Loucy (cell line): ENCODE data around the gene CCDC51.
"Not testable (repeated sequence)": the region's sequence is repeated elsewhere in the genome, so short reads cannot be mapped to it uniquely, and the experiment has no call there.

Experiments used
- H2AFZ ChIP-seq: fragments of 200-600 bp; sonication (generic); 2 replicates; pipeline ENCODE4 v1.6.0; 2016; ENCODE audit warnings: antibody characterized with exemption, mild to moderate bottlenecking, low read length, moderate library complexity
- H3F3A ChIP-seq: fragments of 200-600 bp; 2 replicates; pipeline ENCODE4 v1.6.0; 2016; ENCODE audit warnings: antibody characterized with exemption, low read depth, mild to moderate bottlenecking
- H3K27me3 ChIP-seq: fragments of 200-600 bp; sonication (generic); 2 replicates; pipeline ENCODE4 v1.6.1; 2014; ENCODE audit warnings: low read length, mild to moderate bottlenecking; ENCODE audit not compliant: insufficient read depth, poor library complexity, severe bottlenecking
- H3K36me3 ChIP-seq: fragments of 200-600 bp; sonication (generic); 2 replicates; pipeline ENCODE4 v1.6.1; 2016; ENCODE audit warnings: low read length; ENCODE audit not compliant: insufficient read depth
- H3K4me1 ChIP-seq: fragments of 200-600 bp; sonication (generic); 2 replicates; pipeline ENCODE4 v1.5.1; 2014; ENCODE audit warnings: low read length, mild to moderate bottlenecking; ENCODE audit not compliant: insufficient read depth, poor library complexity, severe bottlenecking
- H3K4me2 ChIP-seq: fragments of 200-600 bp; sonication (generic); 2 replicates; pipeline ENCODE4 v1.6.0; 2014; ENCODE audit warnings: antibody characterized with exemption, low read length, low read depth, mild to moderate bottlenecking; ENCODE audit not compliant: poor library complexity, severe bottlenecking
- H3K4me3 ChIP-seq: fragments of 200-600 bp; sonication (generic); 2 replicates; pipeline ENCODE4 v1.5.1; 2014; ENCODE audit warnings: low read length, mild to moderate bottlenecking, mixed read lengths; ENCODE audit not compliant: poor library complexity, severe bottlenecking
- H3K79me2 ChIP-seq: fragments of 200-600 bp; sonication (generic); 2 replicates; pipeline ENCODE4 v1.6.1; 2014; ENCODE audit warnings: low read length; ENCODE audit not compliant: insufficient read depth
- H3K9ac ChIP-seq: fragments of 200-600 bp; sonication (generic); 2 replicates; pipeline ENCODE4 v1.6.0; 2014; ENCODE audit warnings: mild to moderate bottlenecking, low read depth, low read length, moderate library complexity; ENCODE audit not compliant: poor library complexity, severe bottlenecking
- H3K9me2 ChIP-seq: fragments of 200-600 bp; sonication (generic); replicated peaks from 2 replicates; pipeline ENCODE4 v1.6.1; 2016; ENCODE audit warnings: low read depth, low read length, mixed read lengths
- H3K9me3 ChIP-seq: fragments of 200-600 bp; sonication (generic); 2 replicates; pipeline ENCODE4 v1.6.1; 2014; ENCODE audit warnings: mild to moderate bottlenecking, antibody characterized with exemption, low read length, low read depth; ENCODE audit not compliant: insufficient read depth
- H4K20me1 ChIP-seq: fragments of 200-600 bp; sonication (generic); 2 replicates; pipeline ENCODE4 v1.6.0; 2014; ENCODE audit warnings: antibody characterized with exemption, low read length, mild to moderate bottlenecking; ENCODE audit not compliant: insufficient read depth, poor library complexity, severe bottlenecking
- EZH2phosphoT487 ChIP-seq: fragments of 200-600 bp; IDR thresholded peaks from 2 replicates; pipeline ENCODE4 v1.6.1; 2018; ENCODE audit warnings: antibody characterized with exemption, mild to moderate bottlenecking, moderate library complexity, borderline replicate concordance
- TF ChIP-seq, protein P1 (sequence below): fragments of 200-600 bp; sonication (generic); conservative IDR thresholded peaks from 2 replicates; pipeline ENCODE4 v1.5.1; 2014; ENCODE audit warnings: mild to moderate bottlenecking, antibody characterized with exemption, low read length

The CCDC51 gene

DNA sequence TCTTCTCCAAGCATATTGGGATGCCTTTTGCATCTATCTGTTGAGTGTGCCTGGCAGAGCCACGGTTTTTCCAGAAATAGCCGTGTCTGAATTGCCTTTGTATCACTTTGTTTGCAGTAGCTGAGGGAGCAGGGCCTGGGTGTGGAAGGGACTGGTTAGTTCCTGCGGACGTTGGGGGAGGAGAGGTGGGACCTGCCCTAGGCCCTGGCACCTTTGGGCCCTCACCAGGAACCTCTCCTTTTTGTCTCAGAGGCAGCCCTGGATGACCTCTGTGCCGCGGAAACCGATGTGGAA is 25.3 kb upstream of the CCDC51 start:
- H3K4me2 ChIP-seq, result peak overlapping the region; percentile 92
- H3K9me3 ChIP-seq, result no peaks in the 10 kb centered on the region
- H3K9ac ChIP-seq, result peak overlapping the region; percentile 88
- peaks cover 14% of the 10 kb centered on the region for H4K20me1 ChIP-seq
- H3F3A ChIP-seq, result no peaks in the 10 kb centered on the region
- H3K27me3 ChIP-seq, result no peaks in the 10 kb centered on the region
- H3K4me3 ChIP-seq, result no peak overlapping the region
- TF ChIP-seq, protein P1, sequence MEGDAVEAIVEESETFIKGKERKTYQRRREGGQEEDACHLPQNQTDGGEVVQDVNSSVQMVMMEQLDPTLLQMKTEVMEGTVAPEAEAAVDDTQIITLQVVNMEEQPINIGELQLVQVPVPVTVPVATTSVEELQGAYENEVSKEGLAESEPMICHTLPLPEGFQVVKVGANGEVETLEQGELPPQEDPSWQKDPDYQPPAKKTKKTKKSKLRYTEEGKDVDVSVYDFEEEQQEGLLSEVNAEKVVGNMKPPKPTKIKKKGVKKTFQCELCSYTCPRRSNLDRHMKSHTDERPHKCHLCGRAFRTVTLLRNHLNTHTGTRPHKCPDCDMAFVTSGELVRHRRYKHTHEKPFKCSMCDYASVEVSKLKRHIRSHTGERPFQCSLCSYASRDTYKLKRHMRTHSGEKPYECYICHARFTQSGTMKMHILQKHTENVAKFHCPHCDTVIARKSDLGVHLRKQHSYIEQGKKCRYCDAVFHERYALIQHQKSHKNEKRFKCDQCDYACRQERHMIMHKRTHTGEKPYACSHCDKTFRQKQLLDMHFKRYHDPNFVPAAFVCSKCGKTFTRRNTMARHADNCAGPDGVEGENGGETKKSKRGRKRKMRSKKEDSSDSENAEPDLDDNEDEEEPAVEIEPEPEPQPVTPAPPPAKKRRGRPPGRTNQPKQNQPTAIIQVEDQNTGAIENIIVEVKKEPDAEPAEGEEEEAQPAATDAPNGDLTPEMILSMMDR, result no peak
- TF ChIP-seq EZH2phosphoT487, result no peak
- no peaks in the 10 kb centered on the region for H3K9me2 ChIP-seq
- H3K79me2 ChIP-seq, result peaks cover 41% of the 10 kb centered on the region
- H2AFZ ChIP-seq, result no peak overlapping the region
- H3K4me1 ChIP-seq, result peaks cover 36% of the 10 kb centered on the region
- peaks cover 18% of the 10 kb centered on the region; the same call in 1 of the 2 replicates for H3K36me3 ChIP-seq

DNA sequence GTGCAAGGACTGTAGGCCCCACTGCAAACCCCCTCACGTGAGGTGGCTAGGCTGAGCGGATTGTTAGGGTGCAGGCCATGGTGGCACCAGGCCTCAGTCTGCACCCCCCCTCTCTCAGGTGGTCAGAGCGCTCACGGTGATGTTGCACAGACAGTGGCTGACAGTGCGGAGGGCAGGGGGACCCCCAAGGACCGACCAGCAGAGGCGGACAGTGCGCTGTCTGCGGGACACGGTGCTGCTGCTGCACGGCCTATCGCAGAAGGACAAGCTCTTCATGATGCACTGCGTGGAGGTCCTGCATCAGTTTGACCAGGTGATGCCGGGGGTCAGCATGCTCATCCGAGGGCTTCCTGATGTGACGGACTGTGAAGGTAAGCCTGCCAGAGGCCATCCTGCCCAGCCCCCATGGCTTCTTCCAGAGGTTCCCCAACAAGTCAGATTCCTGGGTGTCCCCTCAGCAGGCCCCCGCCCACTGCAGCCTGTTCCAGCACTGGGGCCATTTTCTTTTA is 24.8 kb upstream of the CCDC51 start:
- no peak overlapping the region for H3K4me2 ChIP-seq
- peaks cover 37% of the 10 kb centered on the region for H3K79me2 ChIP-seq
- no peaks in the 10 kb centered on the region for H3F3A ChIP-seq
- H3K36me3 ChIP-seq, result peaks cover 22% of the 10 kb centered on the region; the same call in 1 of the 2 replicates
- no peaks in the 10 kb centered on the region for H3K27me3 ChIP-seq
- peaks cover 32% of the 10 kb centered on the region for H3K4me1 ChIP-seq
- TF ChIP-seq, protein P1, result no peak
- TF ChIP-seq EZH2phosphoT487, result no peak
- no peaks in the 10 kb centered on the region for H3K9me2 ChIP-seq
- H3K9ac ChIP-seq, result no peak overlapping the region
- H3K4me3 ChIP-seq, result no peak overlapping the region
- H2AFZ ChIP-seq, result no peak overlapping the region
- no peaks in the 10 kb centered on the region for H3K9me3 ChIP-seq
- H4K20me1 ChIP-seq, result peaks cover 9% of the 10 kb centered on the region

DNA sequence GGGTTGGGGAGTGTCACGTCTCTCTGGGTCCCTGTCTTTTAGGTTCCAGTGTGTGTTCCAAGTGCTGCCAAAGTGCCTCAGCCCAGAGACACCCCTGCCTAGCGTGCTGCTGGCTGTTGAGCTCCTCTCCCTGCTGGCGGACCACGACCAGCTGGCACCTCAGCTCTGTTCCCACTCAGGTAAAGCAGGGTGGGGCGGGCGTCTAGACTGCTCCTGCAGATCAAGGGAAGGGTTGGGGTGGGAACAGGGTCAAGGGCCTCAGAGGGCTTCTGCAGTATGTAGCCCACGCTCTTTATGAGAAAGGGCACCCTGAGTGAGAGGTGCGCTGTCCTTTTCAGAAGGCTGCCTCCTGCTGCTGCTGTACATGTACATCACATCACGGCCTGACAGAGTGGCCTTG is 23.8 kb upstream of the CCDC51 start:
- no peaks in the 10 kb centered on the region for H3K9me2 ChIP-seq
- no peak overlapping the region for H2AFZ ChIP-seq
- H3K79me2 ChIP-seq, result peaks cover 26% of the 10 kb centered on the region
- TF ChIP-seq, protein P1, result no peak
- no peak for TF ChIP-seq EZH2phosphoT487
- no peaks in the 10 kb centered on the region for H3K9me3 ChIP-seq
- H3F3A ChIP-seq, result no peaks in the 10 kb centered on the region
- no peak overlapping the region for H3K9ac ChIP-seq
- H3K4me3 ChIP-seq, result no peak overlapping the region
- no peak overlapping the region for H3K4me2 ChIP-seq
- peaks cover 27% of the 10 kb centered on the region for H3K4me1 ChIP-seq
- peaks cover 9% of the 10 kb centered on the region for H4K20me1 ChIP-seq
- H3K27me3 ChIP-seq, result no peaks in the 10 kb centered on the region
- peaks cover 33% of the 10 kb centered on the region; the same call in 1 of the 2 replicates for H3K36me3 ChIP-seq

DNA sequence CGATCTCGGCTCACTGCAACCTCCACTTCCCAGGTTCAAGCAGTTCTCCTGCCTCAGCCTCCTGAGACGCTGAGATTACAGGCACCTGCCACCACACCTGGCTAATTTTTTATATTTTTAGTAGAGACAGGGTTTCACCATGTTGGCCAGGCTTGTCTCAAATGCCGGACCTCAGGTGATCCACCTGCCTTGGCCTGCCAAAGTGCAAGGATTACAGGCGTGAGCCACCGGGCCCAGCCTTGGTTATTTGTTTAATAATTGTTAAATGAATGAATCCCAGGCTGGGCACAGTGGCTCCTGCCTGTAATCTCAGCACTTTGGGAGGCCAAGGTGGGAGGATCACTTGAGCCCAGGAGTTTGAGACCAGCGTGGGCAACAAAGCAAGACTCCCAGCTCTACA is 21.8 kb upstream of the CCDC51 start:
- not testable (repeated sequence) for H4K20me1 ChIP-seq, H3K79me2 ChIP-seq, H3K4me3 ChIP-seq, H3K9me3 ChIP-seq, H2AFZ ChIP-seq, H3K9ac ChIP-seq, H3F3A ChIP-seq, H3K4me1 ChIP-seq, H3K9me2 ChIP-seq, H3K4me2 ChIP-seq, H3K27me3 ChIP-seq
- peaks cover 27% of the 10 kb centered on the region; the same call in 1 of the 2 replicates for H3K36me3 ChIP-seq
